Measurements from ENCODE around the gene TPM3.

- no peak for TF ChIP-seq ZNF699 (CRISPR knock-in tag; IDR thresholded peaks at IDR 0.05; ENCODE audit: insufficient replicate concordance)
- no peak for TF ChIP-seq ZNF655 (CRISPR knock-in tag; IDR thresholded peaks at IDR 0.05)
- TF ChIP-seq MAX (CRISPR knock-in tag; IDR thresholded peaks at IDR 0.05): no peak
These were observed 62.4 kb downstream of the TPM3 start for GRCh38 chr1:154129391-154129970.

Data from K562 (cell line).